Body of pancreas (tissue), 4 donors: ENCODE data around the gene PTPRT. TPM values are rescaled to one million over a fixed set of nuclear protein-coding genes. Genes with fewer than 3 reads are reported as not detected.

Source experiments
- ATAC-seq: fragments of 150-250 bp; one replicate; pipeline ENCODE4 v1.9.1; 2016
- DNase-seq, 4 donors: peaks; one replicate each; pipeline ENCODE4 v3.0.0-alpha.2; 2019
- H3K27ac ChIP-seq, 4 donors: fragments of 200-600 bp; sonication (generic); 1 replicate in 3 of 4; 2 replicates in 1 of 4; pipeline versions ENCODE4 v1.5.1 to v1.6.1; 2016 to 2019; ENCODE audit warnings: mild to moderate bottlenecking in 1 of 4, mixed read lengths in 1 of 4, moderate library complexity in 1 of 4
- H3K27me3 ChIP-seq, 2 donors: fragments of 200-600 bp; sonication (generic); one replicate each; pipeline ENCODE4 v1.6.0; 2016; ENCODE audit warnings: mild to moderate bottlenecking in 1 of 2
- H3K36me3 ChIP-seq, 2 donors: fragments of 200-600 bp; sonication (generic); replicated peaks in 1 of 2; 2 replicates each; pipeline ENCODE4 v1.5.1; 2016; ENCODE audit warnings: low read depth in 2 of 2; ENCODE audit not compliant: insufficient read depth in 1 of 2
- H3K4me1 ChIP-seq: fragments of 200-600 bp; sonication (generic); one replicate; pipeline ENCODE4 v1.6.0; 2016
- H3K4me3 ChIP-seq, 2 donors: fragments of 200-600 bp; sonication (generic); 1 replicate in 1 of 2; 2 replicates in 1 of 2; pipeline ENCODE4 v1.5.1; 2016 to 2019
- H3K9me3 ChIP-seq, 3 donors: fragments of 200-600 bp; sonication (generic); 1 replicate in 2 of 3; 2 replicates in 1 of 3; pipeline ENCODE4 v1.5.1; 2016
- POLR2A ChIP-seq, 3 donors: fragments of 450-650 bp; IDR thresholded peaks; one replicate each; pipeline ENCODE4 v1.6.1; 2016; ENCODE audit warnings: antibody characterized with exemption in 3 of 3, mild to moderate bottlenecking in 2 of 3
- WGBS, 2 donors: methylation state at CpG; one replicate each; pipeline ENCODE4 v1.1.5; 2017; 5-methylcytosine and 5-hydroxymethylcytosine counted together
- intact Hi-C: fragments of 100-400 bp; cut with DNase I; formaldehyde crosslinking; loops from one replicate; pipeline ENCODE4 v1.15.1; 2023
- total RNA-seq, 2 donors: library from RNA; depleted of rRNA; stranded (reverse); fragments of >200 nt; gene quantifications; one replicate each; pipeline ENCODE4 v1.1.0, GENCODE V29; 2016
- TF ChIP-seq, protein P1 (sequence below), 7 experiments: fragments of 450-650 bp in 4 of 7; fragments of 200-600 bp in 3 of 7; sonication (generic) in 3 of 7; IDR thresholded peaks; one replicate each; pipeline ENCODE4 v1.5.1; 2016 to 2019; ENCODE audit warnings: antibody characterized with exemption in 7 of 7

Gene PTPRT
- total RNA-seq, 2 donors from 2014 or later = 0.33 to 1.0 TPM

DNA sequence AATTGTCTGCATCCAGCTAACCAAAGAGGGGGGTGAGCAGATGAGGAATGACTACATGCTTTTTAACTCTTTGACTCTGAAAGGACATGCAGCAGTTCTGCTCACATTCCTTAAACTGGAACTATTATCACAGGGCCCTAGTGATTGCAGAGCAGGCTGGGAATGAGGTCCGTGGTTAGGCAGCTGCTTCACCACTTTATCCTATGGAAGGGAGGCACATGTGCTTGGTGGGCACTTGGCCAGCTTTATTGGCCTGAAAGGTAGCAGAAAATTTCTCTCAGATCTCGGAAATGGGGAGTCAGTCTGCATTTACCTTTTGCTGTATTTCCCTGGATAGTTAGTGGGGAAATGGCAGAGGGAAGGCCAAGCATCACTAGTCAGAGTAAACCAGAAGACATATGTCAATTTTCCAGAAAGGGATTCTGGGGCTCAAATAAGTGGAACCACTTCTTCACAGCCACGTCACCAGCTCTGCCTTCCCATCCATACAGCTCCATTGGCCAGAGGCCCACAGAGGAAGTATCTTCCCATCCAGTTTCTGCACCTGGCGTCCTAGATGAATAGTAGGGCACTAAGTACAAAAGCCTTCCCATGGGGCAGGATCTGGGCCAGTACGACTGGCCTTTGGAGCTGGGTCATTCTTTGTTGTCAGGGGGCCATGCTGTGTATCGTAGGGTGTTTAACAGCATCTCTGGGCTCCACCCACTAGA lies 444.8 kb downstream of the PTPRT start:
- H3K27ac ChIP-seq = no peak overlapping the region
- 82 to 84% methylated on average over 5 to 6 of the region's 6 CpGs for WGBS, 2 donors
- H3K4me3 ChIP-seq = no peak overlapping the region
- no peaks in the 10 kb centered on the region for H3K36me3 ChIP-seq
- peaks cover 0 to 5% (median 0%) of the 10 kb centered on the region in 3 donors for H3K9me3 ChIP-seq
- DNase-seq (no peak), ATAC-seq (no peak)
- peaks cover 10% of the 10 kb centered on the region for H3K4me1 ChIP-seq
- H3K27me3 ChIP-seq = no peaks in the 10 kb centered on the region
- intact Hi-C loops = no loop called here
- TF ChIP-seq POLR2A (IDR thresholded peaks at IDR 0.05) = no peak
- TF ChIP-seq, protein P1, sequence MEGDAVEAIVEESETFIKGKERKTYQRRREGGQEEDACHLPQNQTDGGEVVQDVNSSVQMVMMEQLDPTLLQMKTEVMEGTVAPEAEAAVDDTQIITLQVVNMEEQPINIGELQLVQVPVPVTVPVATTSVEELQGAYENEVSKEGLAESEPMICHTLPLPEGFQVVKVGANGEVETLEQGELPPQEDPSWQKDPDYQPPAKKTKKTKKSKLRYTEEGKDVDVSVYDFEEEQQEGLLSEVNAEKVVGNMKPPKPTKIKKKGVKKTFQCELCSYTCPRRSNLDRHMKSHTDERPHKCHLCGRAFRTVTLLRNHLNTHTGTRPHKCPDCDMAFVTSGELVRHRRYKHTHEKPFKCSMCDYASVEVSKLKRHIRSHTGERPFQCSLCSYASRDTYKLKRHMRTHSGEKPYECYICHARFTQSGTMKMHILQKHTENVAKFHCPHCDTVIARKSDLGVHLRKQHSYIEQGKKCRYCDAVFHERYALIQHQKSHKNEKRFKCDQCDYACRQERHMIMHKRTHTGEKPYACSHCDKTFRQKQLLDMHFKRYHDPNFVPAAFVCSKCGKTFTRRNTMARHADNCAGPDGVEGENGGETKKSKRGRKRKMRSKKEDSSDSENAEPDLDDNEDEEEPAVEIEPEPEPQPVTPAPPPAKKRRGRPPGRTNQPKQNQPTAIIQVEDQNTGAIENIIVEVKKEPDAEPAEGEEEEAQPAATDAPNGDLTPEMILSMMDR (IDR thresholded peaks at IDR 0.05) = no peak

DNA sequence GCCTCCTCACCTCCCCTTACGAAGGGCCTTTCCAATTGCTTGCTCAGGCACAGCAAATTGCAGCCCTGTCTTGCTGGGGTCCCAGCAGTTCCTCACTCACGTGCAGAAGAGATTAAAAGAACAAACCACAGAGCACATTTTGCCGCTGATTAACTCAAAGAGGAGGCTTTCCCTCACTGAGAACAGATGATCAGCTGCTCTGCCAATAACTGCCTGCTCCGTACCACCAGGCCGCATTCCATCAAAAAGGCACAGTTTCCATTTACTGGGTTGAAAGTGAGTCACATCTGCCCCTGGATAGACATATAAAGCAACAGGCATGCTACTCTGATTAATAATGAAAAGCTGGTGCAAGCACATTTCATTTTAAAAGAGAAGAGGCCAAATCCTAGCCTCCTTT lies 446.8 kb downstream of the PTPRT start:
- no peak overlapping the region for H3K4me3 ChIP-seq
- intact Hi-C loops = no loop called here
- H3K36me3 ChIP-seq = no peaks in the 10 kb centered on the region
- ATAC-seq (no peak), DNase-seq (no peak)
- TF ChIP-seq POLR2A (IDR thresholded peaks at IDR 0.05) = no peak
- TF ChIP-seq, protein P1 (IDR thresholded peaks at IDR 0.05) = no peak
- H3K27ac ChIP-seq = no peak overlapping the region
- peaks cover 4% of the 10 kb centered on the region for H3K4me1 ChIP-seq
- H3K27me3 ChIP-seq = no peaks in the 10 kb centered on the region
- WGBS, 2 donors = 84 to 86% methylated on average over 5 of the region's 5 CpGs
- H3K9me3 ChIP-seq = peaks cover 0 to 5% (median 0%) of the 10 kb centered on the region in 3 donors

DNA sequence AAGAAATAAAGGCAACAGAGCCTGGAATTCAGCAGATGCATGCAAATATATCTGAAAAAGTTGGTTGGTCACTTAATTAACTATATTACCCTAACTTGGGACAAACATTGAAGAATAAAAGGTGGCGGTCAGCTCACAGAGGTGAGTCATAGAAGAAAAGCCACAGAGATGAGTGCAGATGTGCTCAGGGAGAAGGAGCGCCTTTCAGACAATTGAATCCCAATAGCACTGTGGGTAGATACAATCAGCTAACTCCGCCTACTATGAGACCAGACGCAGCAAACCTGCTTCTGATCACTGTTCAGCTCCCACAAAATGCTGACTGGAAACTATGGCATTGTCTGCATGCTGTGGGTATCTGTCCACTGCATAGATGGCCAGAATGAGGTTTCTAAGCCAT lies 447.8 kb downstream of the PTPRT start:
- Histone ChIP-seq H3K4me3 (no peak overlapping the region), H3K27ac (no peak overlapping the region), H3K4me1 (no peaks in the 10 kb centered on the region), H3K27me3 (no peaks in the 10 kb centered on the region), H3K9me3 (peaks cover 0 to 5% (median 0%) of the 10 kb centered on the region in 3 donors), H3K36me3 (no peaks in the 10 kb centered on the region)
- DNase-seq = no peak
- TF ChIP-seq POLR2A (IDR thresholded peaks at IDR 0.05) = no peak
- TF ChIP-seq, protein P1 (IDR thresholded peaks at IDR 0.05) = no peak
- ATAC-seq = no peak
- intact Hi-C loops = no loop called here
- WGBS, 2 donors = 86 to 94% methylated on average over 4 of the region's 4 CpGs

DNA sequence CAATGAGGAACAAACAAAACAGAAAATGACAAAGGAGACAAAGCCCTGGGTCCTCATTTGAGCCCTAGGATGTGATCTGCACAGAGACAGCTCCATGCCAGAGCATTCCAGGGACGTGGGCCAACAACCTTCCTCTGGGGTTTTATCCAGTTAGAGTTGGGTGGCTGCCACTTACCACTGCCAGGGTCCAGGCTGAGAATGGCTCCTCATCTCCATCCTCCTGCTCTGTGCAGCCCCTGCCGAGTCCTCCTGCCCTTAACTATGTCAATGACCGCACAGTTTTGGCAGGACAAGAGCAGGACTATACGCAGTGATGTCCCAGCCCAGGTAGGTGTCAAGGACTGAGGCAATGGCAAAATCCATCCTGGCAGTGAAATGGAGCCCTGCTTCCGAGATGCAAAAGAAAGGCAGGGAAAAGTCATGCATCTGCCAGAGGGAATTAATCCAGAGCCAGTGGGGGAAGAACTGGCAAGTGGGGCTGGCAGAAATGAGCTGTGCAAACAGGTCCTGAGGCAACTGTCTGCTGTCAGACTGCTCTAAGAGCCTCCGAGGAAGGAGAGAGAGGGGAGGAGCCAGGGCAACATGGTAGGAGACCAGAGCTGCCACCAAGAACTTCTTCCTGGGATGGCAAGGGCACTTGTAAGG lies 449.4 kb downstream of the PTPRT start:
- H3K36me3 ChIP-seq = no peaks in the 10 kb centered on the region
- DNase-seq (no peak), ATAC-seq (no peak)
- intact Hi-C loops = no loop called here
- no peak overlapping the region for H3K4me3 ChIP-seq
- no peak for TF ChIP-seq POLR2A (IDR thresholded peaks at IDR 0.05)
- TF ChIP-seq, protein P1 (IDR thresholded peaks at IDR 0.05) = no peak
- no peak overlapping the region for H3K27ac ChIP-seq
- H3K9me3 ChIP-seq = peaks cover 0 to 5% (median 0%) of the 10 kb centered on the region in 3 donors
- no peaks in the 10 kb centered on the region for H3K4me1 ChIP-seq
- H3K27me3 ChIP-seq = no peaks in the 10 kb centered on the region
- 61 to 67% methylated on average over 5 to 6 of the region's 6 CpGs for WGBS, 2 donors
